ENCODE results near the gene FSTL5. TPM values are rescaled to one million over a fixed set of nuclear protein-coding genes. Genes with fewer than 3 reads are reported as not detected.

The FSTL5 gene
- total and polyA plus RNA-seq, 4 experiments from 2014 or later, result not detected

- H3K27me3 Mint-ChIP-seq, result no peaks in the 10 kb centered on the region
- Histone ChIP-seq H3K9me3 (ENCODE audit: control insufficient read depth in 1 of 2, low read length in 2 of 2) (no peaks in the 10 kb centered on the region), H3K36me3 (ENCODE audit: insufficient read depth, low read length) (no peaks in the 10 kb centered on the region), H3K27me3 (ENCODE audit: insufficient read depth, low read length) (no peaks in the 10 kb centered on the region), H3K4me1 (ENCODE audit: insufficient read depth, low read length) (no peaks in the 10 kb centered on the region), H3K4me3 (ENCODE audit: low read length in 2 of 2) (no peak overlapping the region), H3K27ac (ENCODE audit: low read depth, low read length) (no peak overlapping the region)
- H3K36me3 Mint-ChIP-seq, result no peaks in the 10 kb centered on the region
- peaks cover 0 to 8% (median under 1%) of the 10 kb centered on the region in 8 donors for H3K9me3 Mint-ChIP-seq
- no peaks in the 10 kb centered on the region for H3K4me1 Mint-ChIP-seq
- ChIA-PET POLR2A (ENCODE audit: partially characterized antibody) (no interaction called here), CTCF (ENCODE audit: partially characterized antibody) (no interaction called here)
- H3K27ac Mint-ChIP-seq, result no peak overlapping the region
- intact Hi-C loops (cut with micrococcal nuclease), result no loop called here
- no peak for DNase-seq
- no peak overlapping the region for H3K4me3 Mint-ChIP-seq
Observed at GRCh38 chr4:162157241-162157640, 6.6 kb downstream of the FSTL5 start.

DNA sequence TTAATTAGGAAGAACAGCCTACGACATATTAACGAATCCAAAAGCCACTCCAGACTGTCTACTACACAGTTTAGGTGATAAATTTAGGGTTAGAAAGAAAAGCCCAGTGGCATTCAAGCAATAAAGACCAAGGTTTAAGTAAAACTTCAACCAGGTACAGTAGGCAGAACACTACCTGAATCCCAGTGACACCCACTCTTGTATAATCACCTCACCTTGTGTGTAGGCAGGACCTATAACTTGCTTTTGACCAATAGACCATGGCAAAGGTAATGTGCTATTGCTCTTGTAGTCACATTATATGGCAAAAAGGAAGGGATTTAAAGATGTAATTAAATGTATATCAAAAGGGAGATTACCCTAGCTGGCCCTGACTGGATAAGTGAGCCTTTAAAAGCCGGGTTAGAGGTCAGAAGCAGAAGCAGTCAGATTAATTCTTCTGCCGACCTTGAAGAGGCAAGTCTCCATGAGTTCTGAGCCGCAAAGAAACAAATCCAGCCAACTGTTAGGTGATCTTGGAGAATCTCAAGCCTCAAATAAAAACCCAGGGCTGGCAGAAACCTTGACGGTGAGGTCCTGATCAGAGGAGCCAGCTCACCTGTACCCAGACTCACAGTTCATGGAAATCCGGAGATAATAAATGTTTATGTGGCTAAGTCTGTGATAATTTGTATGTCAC lies 8.8 kb downstream of the FSTL5 start:
- no peak overlapping the region for H3K4me3 ChIP-seq (ENCODE audit: low read length in 2 of 2)
- no peak overlapping the region for H3K4me3 Mint-ChIP-seq
- intact Hi-C loops (cut with micrococcal nuclease), result no loop called here
- no peak overlapping the region for H3K27ac ChIP-seq (ENCODE audit: low read depth, low read length)
- CTCF ChIA-PET (ENCODE audit: partially characterized antibody), result no interaction called here
- no peaks in the 10 kb centered on the region for H3K4me1 Mint-ChIP-seq
- peaks cover 0 to 8% (median under 1%) of the 10 kb centered on the region in 8 donors for H3K9me3 Mint-ChIP-seq
- POLR2A ChIA-PET (ENCODE audit: partially characterized antibody), result no interaction called here
- no peaks in the 10 kb centered on the region for H3K9me3 ChIP-seq (ENCODE audit: control insufficient read depth in 1 of 2, low read length in 2 of 2)
- no peaks in the 10 kb centered on the region for H3K27me3 ChIP-seq (ENCODE audit: insufficient read depth, low read length)
- no peaks in the 10 kb centered on the region for H3K27me3 Mint-ChIP-seq
- H3K36me3 Mint-ChIP-seq, result no peaks in the 10 kb centered on the region
- H3K36me3 ChIP-seq (ENCODE audit: insufficient read depth, low read length), result no peaks in the 10 kb centered on the region
- no peak overlapping the region for H3K27ac Mint-ChIP-seq
- no peak for DNase-seq
- no peaks in the 10 kb centered on the region for H3K4me1 ChIP-seq (ENCODE audit: insufficient read depth, low read length)

DNA sequence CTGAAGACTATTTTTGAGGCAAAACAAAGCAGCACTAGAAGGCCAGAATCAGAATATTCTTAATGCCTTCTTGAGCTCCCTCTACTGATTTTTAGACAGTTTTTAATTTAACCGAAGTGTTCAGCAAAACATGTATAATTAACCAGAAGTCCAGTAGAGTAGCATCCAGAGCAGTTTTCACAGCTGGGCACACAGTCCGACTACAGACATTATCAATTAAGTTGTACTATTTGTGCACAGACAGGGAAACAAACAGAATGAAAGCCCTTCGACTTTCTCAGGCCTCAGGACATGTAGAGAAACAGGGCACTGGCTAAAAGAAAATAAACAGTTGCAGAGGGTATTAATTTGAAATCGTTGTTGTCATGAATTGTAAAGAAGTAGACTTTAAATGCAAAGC lies 11.9 kb downstream of the FSTL5 start:
- no peak for DNase-seq
- POLR2A ChIA-PET (ENCODE audit: partially characterized antibody), result no interaction called here
- CTCF ChIA-PET (ENCODE audit: partially characterized antibody), result no interaction called here
- Mint-ChIP-seq H3K27ac (no peak overlapping the region), H3K36me3 (no peaks in the 10 kb centered on the region), H3K9me3 (peaks cover 0 to 8% (median 3%) of the 10 kb centered on the region in 8 donors), H3K27me3 (no peaks in the 10 kb centered on the region), H3K4me3 (no peak overlapping the region), H3K4me1 (no peaks in the 10 kb centered on the region)
- no peak overlapping the region for H3K27ac ChIP-seq (ENCODE audit: low read depth, low read length)
- H3K27me3 ChIP-seq (ENCODE audit: insufficient read depth, low read length), result no peaks in the 10 kb centered on the region
- no peaks in the 10 kb centered on the region for H3K4me1 ChIP-seq (ENCODE audit: insufficient read depth, low read length)
- H3K36me3 ChIP-seq (ENCODE audit: insufficient read depth, low read length), result no peaks in the 10 kb centered on the region
- H3K4me3 ChIP-seq (ENCODE audit: low read length in 2 of 2), result no peak overlapping the region
- H3K9me3 ChIP-seq (ENCODE audit: control insufficient read depth in 1 of 2, low read length in 2 of 2), result no peaks in the 10 kb centered on the region
- intact Hi-C loops (cut with micrococcal nuclease), result no loop called here

- Histone ChIP-seq H3K4me1 (ENCODE audit: insufficient read depth, low read length) (no peaks in the 10 kb centered on the region), H3K27ac (ENCODE audit: low read depth, low read length) (no peak overlapping the region), H3K9me3 (ENCODE audit: control insufficient read depth in 1 of 2, low read length in 2 of 2) (no peaks in the 10 kb centered on the region), H3K27me3 (ENCODE audit: insufficient read depth, low read length) (no peaks in the 10 kb centered on the region), H3K4me3 (ENCODE audit: low read length in 2 of 2) (no peak overlapping the region), H3K36me3 (ENCODE audit: insufficient read depth, low read length) (no peaks in the 10 kb centered on the region)
- no peak overlapping the region for H3K27ac Mint-ChIP-seq
- no peak overlapping the region for H3K4me3 Mint-ChIP-seq
- DNase-seq, result no peak
- H3K27me3 Mint-ChIP-seq, result no peaks in the 10 kb centered on the region
- ChIA-PET POLR2A (ENCODE audit: partially characterized antibody) (no interaction called here), CTCF (ENCODE audit: partially characterized antibody) (no interaction called here)
- intact Hi-C loops (cut with micrococcal nuclease), result no loop called here
- no peaks in the 10 kb centered on the region for H3K36me3 Mint-ChIP-seq
- H3K9me3 Mint-ChIP-seq, result peaks cover 0 to 7% (median 3%) of the 10 kb centered on the region in 8 donors
- no peaks in the 10 kb centered on the region for H3K4me1 Mint-ChIP-seq
Observed at GRCh38 chr4:162151386-162151785, 12.4 kb downstream of the FSTL5 start.

DNA sequence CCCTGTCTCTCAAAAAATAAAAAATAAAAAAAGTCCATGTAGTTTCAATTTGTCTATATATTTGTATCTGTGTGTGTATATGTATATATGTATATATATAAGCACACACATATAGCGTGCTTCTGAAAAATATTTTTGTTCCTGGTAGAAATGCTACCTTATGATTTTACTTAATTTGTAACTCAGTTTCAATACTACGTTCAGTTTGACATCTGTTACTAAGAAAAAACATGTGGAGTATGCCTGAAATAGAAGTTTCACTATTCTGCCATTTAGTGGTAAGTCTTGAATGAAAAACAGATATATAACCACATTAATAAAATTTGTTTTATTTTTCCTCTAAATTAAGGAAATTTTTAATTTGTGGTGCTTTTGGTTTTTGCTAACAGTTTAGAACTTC lies 14.2 kb downstream of the FSTL5 start:
- no peaks in the 10 kb centered on the region for H3K27me3 ChIP-seq (ENCODE audit: insufficient read depth, low read length)
- Mint-ChIP-seq H3K9me3 (peaks cover 0 to 7% (median 2%) of the 10 kb centered on the region in 8 donors), H3K27ac (no peak overlapping the region), H3K27me3 (no peaks in the 10 kb centered on the region), H3K36me3 (no peaks in the 10 kb centered on the region), H3K4me3 (no peak overlapping the region), H3K4me1 (no peaks in the 10 kb centered on the region)
- H3K4me1 ChIP-seq (ENCODE audit: insufficient read depth, low read length), result no peaks in the 10 kb centered on the region
- H3K36me3 ChIP-seq (ENCODE audit: insufficient read depth, low read length), result no peaks in the 10 kb centered on the region
- DNase-seq, result no peak
- ChIA-PET POLR2A (ENCODE audit: partially characterized antibody) (no interaction called here), CTCF (ENCODE audit: partially characterized antibody) (no interaction called here)
- no peak overlapping the region for H3K27ac ChIP-seq (ENCODE audit: low read depth, low read length)
- H3K4me3 ChIP-seq (ENCODE audit: low read length in 2 of 2), result no peak overlapping the region
- no peaks in the 10 kb centered on the region for H3K9me3 ChIP-seq (ENCODE audit: control insufficient read depth in 1 of 2, low read length in 2 of 2)
- intact Hi-C loops (cut with micrococcal nuclease), result no loop called here

DNA sequence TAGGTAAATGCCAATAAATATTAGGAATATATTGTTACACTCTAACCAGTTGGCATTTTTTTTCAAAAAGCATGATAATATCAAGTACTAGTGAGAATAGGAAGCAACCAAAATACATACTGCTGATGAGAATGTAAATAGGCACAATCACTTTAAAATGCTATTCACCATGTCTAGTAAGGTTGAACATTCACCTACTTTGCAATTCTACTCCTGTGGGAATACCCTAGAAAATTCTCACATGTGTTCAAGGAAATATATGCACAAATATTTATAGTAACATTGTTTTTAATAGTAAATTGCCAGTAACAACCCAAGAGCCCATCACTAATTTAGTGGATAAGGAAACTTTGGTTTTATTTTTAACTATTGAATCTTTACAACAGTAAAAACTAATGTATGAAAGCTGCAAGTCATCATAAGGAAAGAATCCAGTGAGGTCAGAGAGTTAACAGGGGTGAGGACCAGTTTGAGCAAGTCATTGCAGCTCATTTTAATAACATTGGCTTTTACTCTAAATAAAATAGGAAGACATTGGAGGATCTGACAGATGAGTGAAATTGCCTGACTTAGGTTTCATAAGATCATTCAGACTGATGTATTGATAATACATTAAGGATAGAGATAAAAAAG lies 23.6 kb downstream of the FSTL5 start:
- H3K9me3 ChIP-seq (ENCODE audit: control insufficient read depth in 1 of 2, low read length in 2 of 2), result no peaks in the 10 kb centered on the region
- Mint-ChIP-seq H3K27me3 (no peaks in the 10 kb centered on the region), H3K36me3 (no peaks in the 10 kb centered on the region), H3K9me3 (peaks cover 0 to 12% (median 6%) of the 10 kb centered on the region in 8 donors), H3K4me1 (no peaks in the 10 kb centered on the region), H3K4me3 (no peak overlapping the region), H3K27ac (no peak overlapping the region)
- no peaks in the 10 kb centered on the region for H3K36me3 ChIP-seq (ENCODE audit: insufficient read depth, low read length)
- no peak overlapping the region for H3K27ac ChIP-seq (ENCODE audit: low read depth, low read length)
- intact Hi-C loops (cut with micrococcal nuclease), result no loop called here
- H3K4me1 ChIP-seq (ENCODE audit: insufficient read depth, low read length), result no peaks in the 10 kb centered on the region
- ChIA-PET POLR2A (ENCODE audit: partially characterized antibody) (no interaction called here), CTCF (ENCODE audit: partially characterized antibody) (no interaction called here)
- no peak overlapping the region for H3K4me3 ChIP-seq (ENCODE audit: low read length in 2 of 2)
- H3K27me3 ChIP-seq (ENCODE audit: insufficient read depth, low read length), result no peaks in the 10 kb centered on the region
- DNase-seq, result no peak

GRCh38 chr4:162139412-162139811 lies 24.4 kb downstream of the FSTL5 start:
- H3K27me3 ChIP-seq (ENCODE audit: insufficient read depth, low read length), result no peaks in the 10 kb centered on the region
- Mint-ChIP-seq H3K9me3 (peaks cover 0 to 12% (median 6%) of the 10 kb centered on the region in 8 donors), H3K4me3 (no peak overlapping the region), H3K4me1 (no peaks in the 10 kb centered on the region), H3K27me3 (no peaks in the 10 kb centered on the region), H3K27ac (no peak overlapping the region), H3K36me3 (no peaks in the 10 kb centered on the region)
- no peak for DNase-seq
- ChIA-PET POLR2A (ENCODE audit: partially characterized antibody) (no interaction called here), CTCF (ENCODE audit: partially characterized antibody) (no interaction called here)
- intact Hi-C loops (cut with micrococcal nuclease), result no loop called here
- no peak overlapping the region for H3K27ac ChIP-seq (ENCODE audit: low read depth, low read length)
- no peaks in the 10 kb centered on the region for H3K36me3 ChIP-seq (ENCODE audit: insufficient read depth, low read length)
- H3K9me3 ChIP-seq (ENCODE audit: control insufficient read depth in 1 of 2, low read length in 2 of 2), result no peaks in the 10 kb centered on the region
- no peak overlapping the region for H3K4me3 ChIP-seq (ENCODE audit: low read length in 2 of 2)
- H3K4me1 ChIP-seq (ENCODE audit: insufficient read depth, low read length), result no peaks in the 10 kb centered on the region

Data from CD4-positive, alpha-beta memory T cell (primary cell).